Skeletal muscle tissue (tissue), 4 donors: ENCODE data around the gene TADA2B. TPM values are rescaled to one million over a fixed set of nuclear protein-coding genes. Genes with fewer than 3 reads are reported as not detected.

Experiments used
- H3K27ac ChIP-seq: one replicate; pipeline ENCODE4 v1.7.0; 2013; ENCODE audit warnings: mild to moderate bottlenecking, low read depth, low read length, inconsistent platforms
- H3K27me3 ChIP-seq, 3 donors: one replicate each; pipeline ENCODE4 v1.7.0; 2013; ENCODE audit warnings: low read length in 3 of 3; ENCODE audit not compliant: control insufficient read depth in 3 of 3, insufficient read depth in 3 of 3
- H3K36me3 ChIP-seq, 3 donors: one replicate each; pipeline ENCODE4 v1.7.0; 2013; ENCODE audit warnings: low read length in 3 of 3; ENCODE audit not compliant: control insufficient read depth in 3 of 3, insufficient read depth in 3 of 3
- H3K4me1 ChIP-seq, 3 donors: one replicate each; pipeline ENCODE4 v1.7.0; 2013; ENCODE audit warnings: low read length in 3 of 3, mild to moderate bottlenecking in 3 of 3; ENCODE audit not compliant: control insufficient read depth in 3 of 3, insufficient read depth in 3 of 3
- H3K4me3 ChIP-seq, 3 donors: one replicate each; pipeline ENCODE4 v1.7.0; 2013; ENCODE audit warnings: low read length in 3 of 3
- H3K9ac ChIP-seq, 3 donors: one replicate each; pipeline ENCODE4 v1.7.0; 2013; ENCODE audit warnings: low read length in 3 of 3, mild to moderate bottlenecking in 3 of 3, moderate library complexity in 2 of 3, low read depth in 1 of 3
- H3K9me3 ChIP-seq, 3 donors: one replicate each; pipeline ENCODE4 v1.7.0; 2013; ENCODE audit warnings: low read length in 3 of 3; ENCODE audit not compliant: control insufficient read depth in 3 of 3
- total RNA-seq: library from RNA; depleted of rRNA; stranded (reverse); fragments of >200 nt; gene quantifications from one replicate; pipeline ENCODE4 v1.2.3, GENCODE V29; 2014
- donor health status: Osteomylitis.

TADA2B gene
- total RNA-seq, 1 donor from 2014 or later: 19.3 TPM

- peaks cover 2 to 6% (median 4%) of the 10 kb centered on the region in 3 donors for H3K36me3 ChIP-seq
- H3K9ac ChIP-seq: peak overlapping the region; percentile 24 to 98 (median 71)
- no peaks in the 10 kb centered on the region for H3K27me3 ChIP-seq
- H3K9me3 ChIP-seq: no peaks in the 10 kb centered on the region
- peak overlapping the region; percentile 37 for H3K27ac ChIP-seq
- peak overlapping the region; percentile 24 to 56 (median 33) for H3K4me3 ChIP-seq
- peaks cover 53 to 82% (median 72%) of the 10 kb centered on the region in 3 donors for H3K4me1 ChIP-seq
These were observed 3.1 kb downstream of the TADA2B start for GRCh38 chr4:7045961-7046921.

- Histone ChIP-seq H3K4me3 (peak overlapping the region; percentile 7 to 45 (median 33)), H3K4me1 (peaks cover 47 to 79% (median 67%) of the 10 kb centered on the region in 3 donors), H3K36me3 (peaks cover 2 to 6% (median 4%) of the 10 kb centered on the region in 3 donors), H3K9ac (peak overlapping the region; percentile 24 to 98 (median 71)), H3K27ac (peak overlapping the region; percentile 37), H3K27me3 (no peaks in the 10 kb centered on the region), H3K9me3 (no peaks in the 10 kb centered on the region)
These were observed 3.8 kb downstream of the TADA2B start for GRCh38 chr4:7046971-7047370.

GRCh38 chr4:7048642-7049041, 5.5 kb downstream of the TADA2B start:
- H3K4me3 ChIP-seq: no peak overlapping the region
- H3K27ac ChIP-seq: no peak overlapping the region
- H3K27me3 ChIP-seq: no peaks in the 10 kb centered on the region
- no peaks in the 10 kb centered on the region for H3K9me3 ChIP-seq
- peaks cover 2 to 11% (median 8%) of the 10 kb centered on the region in 3 donors for H3K36me3 ChIP-seq
- H3K9ac ChIP-seq: no peak overlapping the region
- H3K4me1 ChIP-seq: peaks cover 54 to 90% (median 71%) of the 10 kb centered on the region in 3 donors

DNA sequence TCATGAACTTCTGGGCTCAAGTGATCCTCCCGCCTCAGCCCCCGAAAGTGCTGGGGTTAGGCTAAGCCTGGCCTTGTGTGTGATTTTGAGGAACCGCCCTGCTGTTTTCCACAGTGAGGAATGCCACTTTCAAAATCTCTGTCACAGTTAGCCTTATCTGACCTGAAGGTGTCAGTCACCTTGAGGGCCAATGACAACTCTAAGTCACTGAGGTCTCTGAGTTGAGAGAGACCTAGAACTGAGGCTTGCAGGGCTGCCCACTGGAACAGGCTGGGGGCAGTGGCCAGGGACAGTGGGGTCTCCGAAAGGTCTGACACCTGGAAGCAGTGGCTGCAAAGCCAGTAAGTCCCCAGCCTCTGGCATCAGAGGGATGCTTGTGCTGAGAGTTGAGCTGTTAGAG, 6.1 kb downstream of the TADA2B start:
- no peak overlapping the region for H3K9ac ChIP-seq
- H3K9me3 ChIP-seq: no peaks in the 10 kb centered on the region
- no peak overlapping the region for H3K4me3 ChIP-seq
- no peaks in the 10 kb centered on the region for H3K27me3 ChIP-seq
- no peak overlapping the region for H3K27ac ChIP-seq
- peaks cover 50 to 91% (median 70%) of the 10 kb centered on the region in 3 donors for H3K4me1 ChIP-seq
- peaks cover 6 to 16% (median 14%) of the 10 kb centered on the region in 3 donors for H3K36me3 ChIP-seq

GRCh38 chr4:7049739-7050138, 6.6 kb downstream of the TADA2B start:
- Histone ChIP-seq H3K9ac (no peak overlapping the region), H3K4me1 (peaks cover 46 to 87% (median 66%) of the 10 kb centered on the region in 3 donors), H3K27me3 (no peaks in the 10 kb centered on the region), H3K4me3 (no peak overlapping the region), H3K27ac (no peak overlapping the region), H3K9me3 (no peaks in the 10 kb centered on the region), H3K36me3 (peaks cover 11 to 21% (median 19%) of the 10 kb centered on the region in 3 donors)

- Histone ChIP-seq H3K4me3 (no peak overlapping the region), H3K4me1 (peaks cover 37 to 78% (median 57%) of the 10 kb centered on the region in 3 donors), H3K27me3 (no peaks in the 10 kb centered on the region)
These were observed 7.4 kb downstream of the TADA2B start for GRCh38 chr4:7050481-7051143.

GRCh38 chr4:7051144-7051495, 7.9 kb downstream of the TADA2B start:
- Histone ChIP-seq H3K9ac (no peak overlapping the region), H3K4me3 (no peak overlapping the region), H3K27ac (no peak overlapping the region), H3K27me3 (no peaks in the 10 kb centered on the region), H3K9me3 (no peaks in the 10 kb centered on the region), H3K36me3 (peaks cover 24 to 30% (median 25%) of the 10 kb centered on the region in 3 donors), H3K4me1 (peaks cover 32 to 73% (median 52%) of the 10 kb centered on the region in 3 donors)

More at GRCh38 chr4:7050481-7051143, 7.4 kb downstream of the TADA2B start:
- no peak overlapping the region for H3K27ac ChIP-seq
- H3K9ac ChIP-seq: no peak overlapping the region
- peaks cover 19 to 27% (median 24%) of the 10 kb centered on the region in 3 donors for H3K36me3 ChIP-seq
- H3K9me3 ChIP-seq: no peaks in the 10 kb centered on the region

DNA sequence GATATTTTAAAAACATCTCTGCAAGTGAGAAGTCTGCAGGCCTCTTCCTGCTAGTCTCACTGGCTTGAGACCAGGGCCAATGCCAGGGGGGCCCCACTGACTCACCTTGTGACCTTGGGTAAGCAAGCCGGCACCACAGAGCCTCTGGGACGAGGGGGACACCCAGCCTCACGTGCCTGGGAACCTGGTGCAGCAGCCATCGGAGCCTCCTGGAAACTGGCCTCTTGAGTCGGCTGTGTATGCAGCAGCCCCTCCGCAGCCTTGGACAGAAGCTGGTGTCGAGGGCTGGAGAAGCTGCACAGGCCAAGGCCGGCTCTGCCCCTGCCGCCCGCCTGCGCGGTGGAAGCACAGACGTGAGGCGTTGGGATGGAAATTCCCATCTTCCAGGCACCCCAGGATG, 8.7 kb downstream of the TADA2B start:
- Histone ChIP-seq H3K27ac (no peak overlapping the region), H3K36me3 (peaks cover 30 to 37% (median 31%) of the 10 kb centered on the region in 3 donors), H3K27me3 (no peaks in the 10 kb centered on the region), H3K9ac (no peak overlapping the region), H3K4me1 (peaks cover 24 to 65% (median 44%) of the 10 kb centered on the region in 3 donors), H3K9me3 (no peaks in the 10 kb centered on the region), H3K4me3 (no peak overlapping the region)

DNA sequence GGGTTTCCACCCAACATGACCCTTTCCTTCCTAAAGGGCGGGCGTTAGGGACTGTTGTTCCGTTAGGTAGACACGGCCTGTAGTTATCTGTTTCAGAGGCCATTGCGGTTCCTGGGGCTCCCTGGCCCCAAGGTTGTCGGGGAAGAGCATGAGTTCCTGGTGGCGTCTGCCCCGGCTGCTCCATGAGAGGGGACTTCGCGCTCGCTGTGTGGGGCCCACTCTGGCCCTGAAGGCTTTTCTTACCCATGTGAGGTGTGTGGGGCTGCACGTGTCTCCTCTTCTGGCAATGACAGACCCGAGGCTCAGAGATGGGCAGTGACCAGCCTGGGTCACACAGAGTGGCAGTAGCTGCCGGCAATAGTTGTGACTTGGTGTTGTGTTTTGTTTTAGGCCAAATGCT, 9.1 kb downstream of the TADA2B start:
- Histone ChIP-seq H3K27ac (peak overlapping the region; percentile 58), H3K27me3 (no peaks in the 10 kb centered on the region), H3K36me3 (peaks cover 30 to 36% (median 31%) of the 10 kb centered on the region in 3 donors), H3K9ac (peak overlapping the region in 1 of 3 donors; percentile 8), H3K4me3 (no peak overlapping the region), H3K4me1 (peaks cover 20 to 61% (median 40%) of the 10 kb centered on the region in 3 donors), H3K9me3 (no peaks in the 10 kb centered on the region)
